ENCODE results near the gene ABCC11.

GRCh38 chr16:48193846-48194245 lies 53.5 kb downstream of the ABCC11 start:
- TF ChIP-seq, protein P1, sequence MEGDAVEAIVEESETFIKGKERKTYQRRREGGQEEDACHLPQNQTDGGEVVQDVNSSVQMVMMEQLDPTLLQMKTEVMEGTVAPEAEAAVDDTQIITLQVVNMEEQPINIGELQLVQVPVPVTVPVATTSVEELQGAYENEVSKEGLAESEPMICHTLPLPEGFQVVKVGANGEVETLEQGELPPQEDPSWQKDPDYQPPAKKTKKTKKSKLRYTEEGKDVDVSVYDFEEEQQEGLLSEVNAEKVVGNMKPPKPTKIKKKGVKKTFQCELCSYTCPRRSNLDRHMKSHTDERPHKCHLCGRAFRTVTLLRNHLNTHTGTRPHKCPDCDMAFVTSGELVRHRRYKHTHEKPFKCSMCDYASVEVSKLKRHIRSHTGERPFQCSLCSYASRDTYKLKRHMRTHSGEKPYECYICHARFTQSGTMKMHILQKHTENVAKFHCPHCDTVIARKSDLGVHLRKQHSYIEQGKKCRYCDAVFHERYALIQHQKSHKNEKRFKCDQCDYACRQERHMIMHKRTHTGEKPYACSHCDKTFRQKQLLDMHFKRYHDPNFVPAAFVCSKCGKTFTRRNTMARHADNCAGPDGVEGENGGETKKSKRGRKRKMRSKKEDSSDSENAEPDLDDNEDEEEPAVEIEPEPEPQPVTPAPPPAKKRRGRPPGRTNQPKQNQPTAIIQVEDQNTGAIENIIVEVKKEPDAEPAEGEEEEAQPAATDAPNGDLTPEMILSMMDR (IDR thresholded peaks at IDR 0.05): no peak
- no peak for TF ChIP-seq POLR2A (IDR thresholded peaks at IDR 0.05)
- TF ChIP-seq POLR2AphosphoS5 (IDR thresholded peaks at IDR 0.05): no peak
- TF ChIP-seq EP300 (IDR thresholded peaks at IDR 0.05): no peak

Measured in sigmoid colon (tissue), 4 donors.